ENCODE data around the gene MMP24.

The MMP24 gene

GRCh38 chr20:35277531-35278395, 51.3 kb downstream of the MMP24 start, which contains the start of gene MMP24OS:
Gene MMP24OS, minus strand, starts transcription at chr20:35278122. Its CDS starts 193 bp downstream, at chr20:35277929.
- Histone ChIP-seq H3K9ac (ENCODE audit: insufficient read length) (peak within 1 kb of the TSS; percentile 80), H3K9me3 (ENCODE audit: low read depth, low read length) (no peaks in the 10 kb centered on the region), H3K4me3 (peak within 1 kb of the TSS; percentile 90), H3K27ac (peak within 1 kb of the TSS; percentile 71; the same call in 1 of the 2 replicates), H3K36me3 (ENCODE audit: insufficient read depth, low read length) (peaks cover 37% of the 10 kb centered on the region)
- TF ChIP-seq FOXP2 (optimal IDR thresholded peaks at IDR 0.05; ENCODE audit: control extremely low read depth, extremely low read length, insufficient read depth) (peak; percentile 51), EZH2 (IDR thresholded peaks at IDR 0.05) (no peak), POLR2AphosphoS5 (IDR thresholded peaks at IDR 0.05; ENCODE audit: borderline replicate concordance, low read depth, low read length) (peak; percentile 89)
- no peak for DNase-seq (ENCODE audit: low read depth, low spot score)

- Histone ChIP-seq H3K36me3 (ENCODE audit: insufficient read depth, low read length) (peaks cover 41% of the 10 kb centered on the region), H3K9ac (ENCODE audit: insufficient read length) (no peak overlapping the region), H3K9me3 (ENCODE audit: low read depth, low read length) (no peaks in the 10 kb centered on the region), H3K27ac (no peak overlapping the region), H3K4me3 (no peak overlapping the region)
- no peak for DNase-seq (ENCODE audit: low read depth, low spot score)
- TF ChIP-seq EZH2 (IDR thresholded peaks at IDR 0.05) (no peak), POLR2AphosphoS5 (IDR thresholded peaks at IDR 0.05; ENCODE audit: borderline replicate concordance, low read depth, low read length) (no peak), FOXP2 (optimal IDR thresholded peaks at IDR 0.05; ENCODE audit: control extremely low read depth, extremely low read length, insufficient read depth) (no peak)
Observed at GRCh38 chr20:35279040-35279439, 52.5 kb downstream of the MMP24 start.

- no peak overlapping the region for H3K4me3 ChIP-seq
- no peaks in the 10 kb centered on the region for H3K9me3 ChIP-seq (ENCODE audit: low read depth, low read length)
- H3K36me3 ChIP-seq (ENCODE audit: insufficient read depth, low read length), result peaks cover 41% of the 10 kb centered on the region
- no peak overlapping the region for H3K9ac ChIP-seq (ENCODE audit: insufficient read length)
- DNase-seq (ENCODE audit: low read depth, low spot score), result no peak
- TF ChIP-seq FOXP2 (optimal IDR thresholded peaks at IDR 0.05; ENCODE audit: control extremely low read depth, extremely low read length, insufficient read depth) (no peak), POLR2AphosphoS5 (IDR thresholded peaks at IDR 0.05; ENCODE audit: borderline replicate concordance, low read depth, low read length) (no peak), EZH2 (IDR thresholded peaks at IDR 0.05) (no peak)
- H3K27ac ChIP-seq, result no peak overlapping the region
Observed at GRCh38 chr20:35279533-35280174, 53.2 kb downstream of the MMP24 start.

GRCh38 chr20:35280523-35280922, 54.0 kb downstream of the MMP24 start:
- H3K27ac ChIP-seq, result no peak overlapping the region
- H3K36me3 ChIP-seq (ENCODE audit: insufficient read depth, low read length), result peaks cover 41% of the 10 kb centered on the region
- H3K9ac ChIP-seq (ENCODE audit: insufficient read length), result no peak overlapping the region
- no peak for DNase-seq (ENCODE audit: low read depth, low spot score)
- no peaks in the 10 kb centered on the region for H3K9me3 ChIP-seq (ENCODE audit: low read depth, low read length)
- no peak overlapping the region for H3K4me3 ChIP-seq
- TF ChIP-seq FOXP2 (optimal IDR thresholded peaks at IDR 0.05; ENCODE audit: control extremely low read depth, extremely low read length, insufficient read depth) (no peak), EZH2 (IDR thresholded peaks at IDR 0.05) (no peak), POLR2AphosphoS5 (IDR thresholded peaks at IDR 0.05; ENCODE audit: borderline replicate concordance, low read depth, low read length) (no peak)

- Histone ChIP-seq H3K9ac (ENCODE audit: insufficient read length) (no peak overlapping the region), H3K4me3 (no peak overlapping the region), H3K27ac (no peak overlapping the region), H3K9me3 (ENCODE audit: low read depth, low read length) (no peaks in the 10 kb centered on the region), H3K36me3 (ENCODE audit: insufficient read depth, low read length) (peaks cover 41% of the 10 kb centered on the region)
- no peak for TF ChIP-seq POLR2AphosphoS5 (IDR thresholded peaks at IDR 0.05; ENCODE audit: borderline replicate concordance, low read depth, low read length)
- TF ChIP-seq EZH2 (IDR thresholded peaks at IDR 0.05), result no peak
- TF ChIP-seq FOXP2 (optimal IDR thresholded peaks at IDR 0.05; ENCODE audit: control extremely low read depth, extremely low read length, insufficient read depth), result no peak
- DNase-seq (ENCODE audit: low read depth, low spot score), result no peak
Observed at GRCh38 chr20:35281506-35282101, 55.1 kb downstream of the MMP24 start.

GRCh38 chr20:35283441-35284266, 57.2 kb downstream of the MMP24 start:
- Histone ChIP-seq H3K36me3 (ENCODE audit: insufficient read depth, low read length) (peaks cover 36% of the 10 kb centered on the region), H3K9ac (ENCODE audit: insufficient read length) (peak overlapping the region; percentile 93), H3K27ac (no peak overlapping the region), H3K9me3 (ENCODE audit: low read depth, low read length) (no peaks in the 10 kb centered on the region), H3K4me3 (peak overlapping the region; percentile 86)
- TF ChIP-seq POLR2AphosphoS5 (IDR thresholded peaks at IDR 0.05; ENCODE audit: borderline replicate concordance, low read depth, low read length) (no peak), FOXP2 (optimal IDR thresholded peaks at IDR 0.05; ENCODE audit: control extremely low read depth, extremely low read length, insufficient read depth) (no peak), EZH2 (IDR thresholded peaks at IDR 0.05) (no peak)
- no peak for DNase-seq (ENCODE audit: low read depth, low spot score)

- peaks cover 29% of the 10 kb centered on the region for H3K36me3 ChIP-seq (ENCODE audit: insufficient read depth, low read length)
- H3K9me3 ChIP-seq (ENCODE audit: low read depth, low read length), result no peaks in the 10 kb centered on the region
- TF ChIP-seq EZH2 (IDR thresholded peaks at IDR 0.05), result no peak
- TF ChIP-seq FOXP2 (optimal IDR thresholded peaks at IDR 0.05; ENCODE audit: control extremely low read depth, extremely low read length, insufficient read depth), result no peak
- TF ChIP-seq POLR2AphosphoS5 (IDR thresholded peaks at IDR 0.05; ENCODE audit: borderline replicate concordance, low read depth, low read length), result peak; percentile 92
- 0 out of 2 replicates have a peak within 1 kb of the TSS, but pooled peaks have one; percentile 25 for H3K27ac ChIP-seq
- peak within 1 kb of the TSS; percentile 86 for H3K4me3 ChIP-seq
- peak within 1 kb of the TSS; percentile 93 for H3K9ac ChIP-seq (ENCODE audit: insufficient read length)
- peak; percentile 34 for DNase-seq (ENCODE audit: low read depth, low spot score)
Observed at GRCh38 chr20:35284267-35284991, 57.9 kb downstream of the MMP24 start, which contains the start of gene EIF6. Gene EIF6, minus strand, starts transcription at chr20:35284772. Its CDS starts 285 bp downstream, at chr20:35284487.
